Mammary epithelial cell (primary cell): ENCODE data around the gene FBLN7.

Experiments
- CTCF ChIP-seq, 2 donors: IDR thresholded peaks in 1 of 2; conservative IDR thresholded peaks in 1 of 2; 2 replicates each; pipeline ENCODE4 v1.5.1; 2011 to 2012; ENCODE audit warnings: inconsistent platforms in 2 of 2, low read length in 2 of 2, mild to moderate bottlenecking in 2 of 2, control low read depth in 1 of 2, low read depth in 1 of 2; ENCODE audit not compliant: insufficient read depth in 1 of 2; ENCODE audit errors: extremely low read depth in 1 of 2
- EZH2 ChIP-seq: IDR thresholded peaks from 2 replicates; pipeline ENCODE4 v1.6.1; 2012; ENCODE audit warnings: low read length, inconsistent platforms, borderline replicate concordance

DNA sequence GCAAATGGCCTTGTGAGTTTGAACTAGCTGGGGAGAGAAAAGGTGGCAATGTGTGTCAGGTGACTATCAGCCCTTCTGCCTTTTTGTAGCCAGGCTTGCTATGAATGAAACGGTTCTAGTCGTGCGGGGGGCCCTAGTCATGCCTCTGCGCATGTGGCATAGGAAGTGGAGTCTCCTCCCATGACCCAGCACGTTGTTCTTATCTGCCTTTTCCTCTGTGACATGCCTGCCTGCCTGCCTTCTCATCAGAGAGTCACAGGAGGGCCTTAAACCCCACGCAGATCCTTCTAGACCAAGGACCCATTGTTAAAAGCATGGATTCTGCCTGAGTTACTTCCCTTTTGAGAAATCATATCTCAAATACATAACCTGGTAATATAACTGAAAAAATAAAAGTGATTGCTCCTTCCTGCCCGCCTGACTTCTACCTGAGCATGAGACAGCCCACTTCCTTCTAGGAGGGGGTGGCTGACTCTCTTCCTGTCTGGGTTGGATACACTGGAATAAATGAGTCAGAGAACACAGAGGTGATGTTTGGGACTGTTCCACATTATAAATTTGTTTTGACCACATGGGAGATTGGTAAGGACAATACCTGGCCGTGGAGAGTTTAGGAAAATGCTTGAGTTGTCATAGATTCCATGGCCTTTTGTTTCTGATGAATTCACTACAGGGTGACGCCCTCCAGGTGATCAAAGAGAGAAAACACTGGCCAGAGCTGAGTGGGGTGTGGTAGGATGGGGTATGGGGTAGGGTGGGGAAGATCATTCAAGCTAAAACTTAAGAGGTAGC, 49.8 kb downstream of the FBLN7 start:
- TF ChIP-seq CTCF (conservative IDR thresholded peaks at IDR 0.05 in 1 of 2, IDR thresholded peaks at IDR 0.05 in 1 of 2; ENCODE audit: extremely low read depth in 1 of 2, insufficient read depth in 1 of 2, low read depth in 1 of 2, low read length in 2 of 2) (no peak), EZH2 (no peak)
